GM04504 (cell line): ENCODE measurements around the gene OPTC.
"Not testable (repeated sequence)": the region's sequence is repeated elsewhere in the genome, so short reads cannot be mapped to it uniquely, and the experiment has no call there.

Source experiments
- DNase-seq: peaks from one replicate; pipeline ENCODE4 v3.0.0-alpha.2; 2012; ENCODE audit warnings: low read depth

Gene OPTC

DNA sequence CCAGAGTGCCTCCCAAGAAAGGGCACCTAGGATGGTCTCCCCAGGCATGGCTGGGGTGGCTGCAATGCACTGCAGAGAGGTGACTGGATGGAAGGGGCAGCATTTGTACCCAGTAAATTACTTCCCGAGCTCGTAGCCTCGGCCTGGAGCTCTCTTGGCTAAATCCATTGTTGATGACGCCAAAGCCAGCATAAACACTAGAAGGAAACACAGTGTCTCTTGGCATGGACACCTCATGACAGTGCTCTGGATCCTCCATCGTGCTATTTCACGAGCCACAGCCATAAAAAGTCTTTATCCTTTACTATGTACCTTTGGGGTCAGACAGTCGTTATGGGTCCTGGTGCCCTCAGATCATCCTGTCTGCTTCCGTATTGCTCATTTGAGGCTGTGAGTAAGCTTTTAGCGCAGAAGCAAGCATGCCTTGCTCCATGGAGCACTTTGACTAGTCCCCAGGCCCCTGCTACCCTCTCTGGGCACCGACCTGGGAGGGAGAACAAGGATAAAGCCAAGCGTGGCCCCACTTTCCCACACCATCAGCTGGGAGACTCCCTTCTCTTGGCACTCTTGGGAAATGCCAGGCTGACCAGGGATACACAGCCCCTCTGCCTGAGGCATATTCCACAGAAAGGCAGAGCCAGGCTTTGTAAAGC, 28.7 kb upstream of the OPTC start:
- no peak for DNase-seq

- no peak for DNase-seq
These were observed 28.0 kb upstream of the OPTC start for GRCh38 chr1:203465948-203466347.

GRCh38 chr1:203466906-203467549, 26.9 kb upstream of the OPTC start:
- DNase-seq, result not testable (repeated sequence)

DNA sequence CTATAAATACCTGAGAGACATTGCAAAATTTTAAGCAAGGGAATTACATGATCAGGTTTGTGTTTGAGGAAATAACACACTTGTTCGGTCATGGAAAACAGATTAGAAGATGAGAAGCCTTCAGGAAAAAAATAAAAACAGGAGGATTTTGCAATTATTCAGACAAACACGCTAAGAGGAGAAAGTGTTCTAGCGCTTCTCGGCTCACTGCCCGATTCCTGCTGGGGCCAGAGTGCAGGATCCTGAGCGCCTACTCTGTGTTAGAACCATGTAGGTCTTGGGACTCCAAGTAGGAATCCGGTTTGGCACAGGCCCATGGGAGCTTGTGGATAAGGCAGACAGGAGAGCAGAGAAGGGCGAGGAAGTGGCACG, 26.4 kb upstream of the OPTC start:
- DNase-seq, result no peak

DNA sequence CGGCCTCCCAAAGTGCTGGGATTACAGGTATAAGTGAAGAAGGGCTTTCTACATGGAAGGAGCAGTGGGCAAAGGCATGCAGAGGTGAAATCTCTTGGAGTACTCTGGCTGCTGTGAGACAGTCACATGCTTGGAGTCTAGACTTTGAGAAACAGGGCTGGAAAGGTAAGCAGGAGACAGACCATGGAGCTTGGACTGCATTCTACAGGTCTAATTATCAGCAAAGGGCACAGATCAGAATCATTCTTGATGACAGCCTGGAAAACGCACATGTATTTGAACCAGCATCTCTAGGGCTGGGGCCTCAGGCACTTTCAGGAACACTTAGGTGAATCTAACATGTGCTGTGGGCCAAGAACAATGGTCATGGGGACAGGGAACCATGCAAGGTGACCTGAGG, 25.6 kb upstream of the OPTC start:
- DNase-seq, result no peak

- DNase-seq, result no peak
These were observed 23.7 kb upstream of the OPTC start for GRCh38 chr1:203470240-203470639.

- DNase-seq, result no peak
These were observed 22.1 kb upstream of the OPTC start for GRCh38 chr1:203471841-203472240.

- DNase-seq, result no peak
These were observed 20.7 kb upstream of the OPTC start for GRCh38 chr1:203473281-203473680.

- DNase-seq, result no peak
These were observed 20.1 kb upstream of the OPTC start for GRCh38 chr1:203473781-203474305.

- DNase-seq, result no peak
These were observed 18.7 kb upstream of the OPTC start, which contains the start of gene PRELP for GRCh38 chr1:203475012-203475981. PRELP (plus strand) TSS chr1:203475806; CDS start chr1:203483185, 7,379 bp downstream.

GRCh38 chr1:203476216-203476814, 17.6 kb upstream of the OPTC start:
- DNase-seq, result no peak

GRCh38 chr1:203477748-203478147, 16.2 kb upstream of the OPTC start:
- DNase-seq, result no peak

GRCh38 chr1:203478231-203478630, 15.7 kb upstream of the OPTC start:
- no peak for DNase-seq

GRCh38 chr1:203478986-203479385, 15.0 kb upstream of the OPTC start:
- DNase-seq, result no peak

DNA sequence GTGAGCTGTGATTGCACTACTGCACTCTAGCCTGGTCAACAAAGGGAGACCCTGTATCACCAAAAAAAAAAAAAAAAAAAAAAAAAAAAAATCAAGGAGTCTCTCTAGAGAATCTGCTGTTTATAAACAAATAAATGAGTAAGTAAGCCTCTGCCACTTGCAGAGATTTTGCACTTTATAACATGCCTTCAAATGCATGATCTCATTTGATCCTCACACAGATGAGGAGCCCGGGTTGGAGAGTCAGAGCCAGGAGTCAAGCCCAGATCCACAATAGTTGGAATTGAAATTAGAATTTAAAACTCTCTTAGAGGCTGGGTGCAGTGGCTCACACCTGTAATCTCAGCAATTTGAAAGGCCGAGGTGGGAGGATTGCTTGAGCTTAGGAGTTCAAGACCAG, 14.3 kb upstream of the OPTC start:
- DNase-seq, result no peak

DNA sequence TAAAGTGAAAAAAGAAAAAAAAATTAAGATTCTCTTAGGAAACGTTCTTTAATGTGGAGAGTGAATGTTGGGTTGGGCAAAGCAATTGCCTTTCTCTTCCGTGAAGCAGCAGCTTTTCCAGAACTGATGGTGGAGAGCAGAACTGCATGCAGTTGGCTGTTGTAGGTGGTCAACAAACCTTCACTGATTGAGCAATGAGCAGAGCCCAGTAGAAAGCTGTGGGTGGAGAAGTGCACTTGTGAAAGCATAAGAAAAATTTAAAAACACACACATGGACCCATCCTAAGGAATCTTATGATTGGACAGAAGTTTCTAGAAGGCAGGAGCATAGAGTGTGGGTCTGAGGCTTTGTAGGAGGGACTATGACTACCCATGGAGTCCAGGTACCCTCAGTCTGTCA, 13.9 kb upstream of the OPTC start:
- DNase-seq, result no peak

GRCh38 chr1:203480525-203481084, 13.3 kb upstream of the OPTC start:
- peak; percentile 92 for DNase-seq

GRCh38 chr1:203481196-203481595, 12.8 kb upstream of the OPTC start:
- no peak for DNase-seq

DNA sequence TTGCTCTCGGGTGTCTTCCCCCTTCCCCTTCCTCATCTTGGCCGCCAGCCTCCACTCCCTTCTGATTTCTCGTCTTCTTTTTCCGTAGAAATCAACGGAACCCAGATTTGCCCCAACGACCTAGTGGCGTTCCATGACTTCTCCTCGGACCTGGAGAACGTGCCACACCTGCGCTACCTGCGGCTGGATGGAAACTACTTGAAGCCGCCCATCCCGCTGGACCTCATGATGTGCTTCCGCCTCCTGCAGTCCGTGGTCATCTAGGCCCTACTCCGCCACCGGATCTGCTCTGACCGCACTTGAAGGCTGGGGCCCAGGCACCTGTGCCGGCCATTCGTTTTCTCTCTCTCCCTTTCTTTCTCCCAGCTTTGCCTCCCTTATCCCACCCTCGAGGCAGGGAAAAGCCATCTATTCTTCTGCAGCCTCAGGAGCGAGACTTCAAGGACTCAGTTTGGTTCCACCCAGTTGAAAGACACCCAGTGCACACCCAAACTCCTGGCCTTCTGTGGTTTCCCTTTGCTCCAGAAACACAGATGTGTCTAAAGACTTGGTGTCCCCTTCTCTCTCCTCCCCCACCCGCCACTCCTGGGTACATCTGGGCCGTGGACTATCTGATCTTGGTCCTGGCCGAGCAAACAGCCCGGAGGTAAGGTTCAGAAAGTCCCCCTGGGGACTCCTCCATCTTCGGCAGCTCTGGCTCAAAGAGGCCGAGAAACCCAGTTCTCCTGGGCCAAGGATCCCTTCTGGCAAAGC, 7.2 kb upstream of the OPTC start:
- DNase-seq, result no peak

GRCh38 chr1:203488539-203488938, 5.4 kb upstream of the OPTC start:
- no peak for DNase-seq

DNA sequence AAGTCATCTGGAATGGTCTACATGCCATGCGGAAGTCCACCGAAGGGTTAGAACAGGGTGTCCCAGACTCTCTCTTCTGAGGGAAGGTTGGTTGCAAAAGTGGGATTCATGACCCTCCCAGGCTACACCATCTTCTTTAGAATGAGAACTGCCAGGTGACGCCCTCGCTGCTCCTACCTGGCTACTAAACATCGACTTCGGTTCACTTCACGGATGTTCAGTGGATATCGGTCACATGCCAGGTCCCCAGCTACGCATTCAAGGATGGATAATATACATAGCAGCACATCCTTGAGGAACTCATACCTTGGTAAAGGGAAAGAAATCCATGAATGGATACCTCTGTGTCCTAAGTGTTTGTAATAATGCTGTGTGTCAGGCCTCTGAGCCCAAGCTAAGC, 3.3 kb upstream of the OPTC start:
- no peak for DNase-seq
